Skeletal muscle cell (primary cell): ENCODE data around the gene SNX20.
A peak's percentile ranks its signal among the peaks of the same experiment; 100 is the strongest.

Experiments used
- DNase-seq: peaks from one replicate; pipeline ENCODE4 v3.0.0-alpha.2; 2010; ENCODE audit warnings: low read depth
- H3K4me3 ChIP-seq: 2 replicates; pipeline ENCODE4 v1.5.1; 2011; ENCODE audit warnings: low read depth, mild to moderate bottlenecking, control low read depth, low read length, moderate library complexity

SNX20 gene

GRCh38 chr16:50706250-50706649 is 25.1 kb upstream of the SNX20 start:
- H3K4me3 ChIP-seq: no peak overlapping the region
- DNase-seq: no peak

GRCh38 chr16:50705436-50706110 is 24.5 kb upstream of the SNX20 start:
- no peak for DNase-seq
- H3K4me3 ChIP-seq: no peak overlapping the region

GRCh38 chr16:50704245-50704644 is 23.1 kb upstream of the SNX20 start:
- DNase-seq: no peak

DNA sequence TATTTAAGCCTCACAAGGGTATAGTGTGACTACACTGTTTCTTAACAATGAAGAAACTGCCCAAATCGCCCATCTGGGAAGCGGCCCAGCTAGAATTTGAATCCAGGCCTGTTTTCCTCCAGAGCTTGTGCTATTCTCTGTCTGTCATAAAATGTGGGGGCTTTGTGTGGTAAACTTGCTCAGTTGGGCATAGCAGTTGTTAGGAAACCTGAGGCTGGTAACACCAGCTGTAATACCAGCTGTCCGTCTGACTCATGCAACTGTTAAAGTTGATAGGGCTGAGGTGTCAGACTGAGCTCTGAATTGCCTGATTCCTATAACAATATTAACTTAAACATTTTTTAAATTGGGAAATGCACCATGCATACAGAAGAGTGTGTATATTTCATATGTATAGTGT is 21.6 kb upstream of the SNX20 start:
- no peak overlapping the region for H3K4me3 ChIP-seq
- peak; percentile 29 for DNase-seq

More at GRCh38 chr16:50704245-50704644, 23.1 kb upstream of the SNX20 start:
- no peak overlapping the region for H3K4me3 ChIP-seq

DNA sequence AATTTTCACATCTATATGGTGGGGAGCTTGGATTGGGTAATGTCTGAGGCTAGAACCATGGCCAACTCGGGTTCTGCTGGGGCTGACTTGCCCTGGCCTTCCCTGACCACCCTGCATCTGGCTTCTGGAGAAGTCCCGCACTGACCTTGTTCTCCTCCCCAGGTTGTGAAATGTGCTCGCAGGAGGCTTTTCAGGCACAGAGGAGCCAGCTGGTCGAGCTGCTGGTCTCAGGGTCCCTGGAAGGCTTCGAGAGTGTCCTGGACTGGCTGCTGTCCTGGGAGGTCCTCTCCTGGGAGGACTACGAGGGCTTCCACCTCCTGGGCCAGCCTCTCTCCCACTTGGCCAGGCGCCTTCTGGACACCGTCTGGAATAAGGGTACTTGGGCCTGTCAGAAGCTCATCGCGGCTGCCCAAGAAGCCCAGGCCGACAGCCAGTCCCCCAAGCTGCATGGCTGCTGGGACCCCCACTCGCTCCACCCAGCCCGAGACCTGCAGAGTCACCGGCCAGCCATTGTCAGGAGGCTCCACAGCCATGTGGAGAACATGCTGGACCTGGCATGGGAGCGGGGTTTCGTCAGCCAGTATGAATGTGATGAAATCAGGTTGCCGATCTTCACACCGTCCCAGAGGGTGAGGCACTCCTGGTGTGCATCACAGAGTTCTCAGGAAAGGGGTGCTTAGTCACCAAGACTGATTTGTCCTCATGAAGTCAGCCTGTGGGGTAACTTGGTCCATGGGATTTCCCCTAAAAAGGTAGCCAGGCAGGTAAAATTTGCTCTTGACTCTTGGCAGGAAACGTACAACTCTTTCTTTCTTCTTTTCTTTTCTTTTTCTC is 18.4 kb upstream of the SNX20 start:
- no peak for DNase-seq
- H3K4me3 ChIP-seq: no peak overlapping the region

DNA sequence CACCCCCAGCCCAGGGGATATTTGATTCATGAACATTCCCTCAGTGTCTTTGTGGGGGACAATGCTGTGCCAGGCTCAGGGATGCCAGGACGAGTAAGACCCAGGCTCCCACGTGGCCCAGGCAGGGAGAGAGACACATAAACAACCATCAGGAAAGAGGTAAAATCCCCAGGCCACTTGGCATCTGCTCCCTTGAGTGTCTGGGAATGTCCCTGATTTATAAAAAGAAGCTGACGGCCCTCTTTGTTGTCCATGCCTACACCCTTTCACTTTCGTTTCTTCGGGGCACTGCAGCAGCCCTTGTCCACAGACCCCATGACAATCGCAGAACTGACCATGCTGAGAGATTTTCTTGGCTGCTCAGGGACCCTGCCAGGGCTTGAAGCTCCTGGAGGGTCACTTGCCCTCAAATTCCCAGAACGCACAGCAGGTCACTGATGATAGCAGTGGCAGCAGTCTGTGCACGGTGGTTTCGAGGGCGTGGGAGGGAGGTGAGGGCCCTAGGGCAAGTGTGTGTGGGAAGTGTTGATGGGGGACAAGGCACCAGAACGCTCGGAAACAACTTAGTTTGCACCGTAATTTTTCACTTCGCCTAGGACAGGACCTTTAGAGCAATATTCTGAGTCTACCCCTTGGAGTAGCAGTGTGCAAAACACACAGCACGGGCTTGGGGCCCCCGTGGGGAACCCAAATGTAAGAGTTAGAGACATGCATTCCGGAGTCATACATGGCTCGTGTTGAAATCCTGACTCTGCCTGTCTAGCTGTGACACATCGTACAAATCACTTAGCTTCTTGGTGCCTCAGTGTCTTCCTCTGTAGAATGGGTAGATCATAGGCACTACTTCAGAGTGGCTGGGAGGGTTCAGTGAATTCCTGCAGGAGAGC is 17.0 kb upstream of the SNX20 start:
- H3K4me3 ChIP-seq: peak overlapping the region; percentile 6
- DNase-seq: no peak

- no peak overlapping the region for H3K4me3 ChIP-seq
- no peak for DNase-seq
These were observed 16.3 kb upstream of the SNX20 start for GRCh38 chr16:50697421-50697715.

DNA sequence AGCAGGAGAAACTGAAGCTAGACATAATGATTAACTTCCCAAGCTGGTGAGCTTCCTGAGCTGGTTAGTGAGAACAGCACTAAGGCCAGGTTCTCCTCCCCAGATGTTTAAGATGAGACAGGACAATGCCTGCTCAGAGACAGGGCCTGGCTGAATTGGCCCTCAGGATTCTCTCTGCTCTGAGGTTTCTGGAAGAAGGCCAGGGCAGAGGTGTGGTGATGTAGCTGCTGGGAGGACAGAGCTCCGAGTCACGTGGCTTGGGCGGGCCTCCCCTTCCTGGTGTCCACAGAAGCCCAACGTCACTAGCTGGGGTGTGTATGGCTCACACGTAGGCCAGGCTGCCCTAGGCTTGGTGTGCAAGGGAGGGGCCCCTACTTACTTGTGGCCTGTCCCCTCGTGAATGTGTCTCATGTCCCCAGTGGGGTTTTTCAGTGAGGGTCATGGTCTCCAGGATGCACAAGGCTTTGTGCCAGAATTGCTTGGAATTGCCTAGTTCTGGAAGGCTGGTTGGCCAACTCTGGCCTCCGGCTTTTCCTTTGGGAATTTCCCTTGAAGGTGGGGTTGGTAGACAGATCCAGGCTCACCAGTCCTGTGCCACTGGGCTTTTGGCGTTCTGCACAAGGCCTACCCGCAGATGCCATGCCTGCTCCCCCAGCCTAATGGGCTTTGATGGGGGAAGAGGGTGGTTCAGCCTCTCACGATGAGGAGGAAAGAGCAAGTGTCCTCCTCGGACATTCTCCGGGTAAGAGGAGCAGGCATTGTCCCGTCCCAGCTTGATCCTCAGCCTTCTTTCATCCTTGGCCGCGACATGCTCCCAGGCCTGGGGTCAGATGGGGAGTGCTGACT is 15.7 kb upstream of the SNX20 start:
- no peak overlapping the region for H3K4me3 ChIP-seq
- DNase-seq: no peak

DNA sequence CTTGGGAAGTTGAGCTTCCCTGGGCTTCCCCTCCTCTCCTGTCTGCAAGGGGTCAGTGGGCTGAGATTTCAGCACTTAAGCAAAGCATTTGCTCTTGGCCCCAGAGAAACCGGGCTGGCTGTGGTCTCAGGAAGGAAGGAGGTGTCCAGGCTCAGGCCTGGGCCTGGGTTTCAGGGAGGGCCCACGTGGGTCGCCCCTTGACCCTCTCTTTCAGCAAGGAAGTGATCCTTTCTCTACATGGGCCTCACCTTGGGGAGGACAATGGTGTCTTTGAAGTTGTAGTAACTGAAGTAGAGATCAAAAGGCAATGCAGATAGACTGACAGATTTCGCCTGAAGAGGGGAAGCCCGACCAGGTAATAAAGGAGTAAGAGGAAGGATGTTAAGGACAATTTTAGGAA is 15.0 kb upstream of the SNX20 start:
- H3K4me3 ChIP-seq: no peak overlapping the region
- no peak for DNase-seq

DNA sequence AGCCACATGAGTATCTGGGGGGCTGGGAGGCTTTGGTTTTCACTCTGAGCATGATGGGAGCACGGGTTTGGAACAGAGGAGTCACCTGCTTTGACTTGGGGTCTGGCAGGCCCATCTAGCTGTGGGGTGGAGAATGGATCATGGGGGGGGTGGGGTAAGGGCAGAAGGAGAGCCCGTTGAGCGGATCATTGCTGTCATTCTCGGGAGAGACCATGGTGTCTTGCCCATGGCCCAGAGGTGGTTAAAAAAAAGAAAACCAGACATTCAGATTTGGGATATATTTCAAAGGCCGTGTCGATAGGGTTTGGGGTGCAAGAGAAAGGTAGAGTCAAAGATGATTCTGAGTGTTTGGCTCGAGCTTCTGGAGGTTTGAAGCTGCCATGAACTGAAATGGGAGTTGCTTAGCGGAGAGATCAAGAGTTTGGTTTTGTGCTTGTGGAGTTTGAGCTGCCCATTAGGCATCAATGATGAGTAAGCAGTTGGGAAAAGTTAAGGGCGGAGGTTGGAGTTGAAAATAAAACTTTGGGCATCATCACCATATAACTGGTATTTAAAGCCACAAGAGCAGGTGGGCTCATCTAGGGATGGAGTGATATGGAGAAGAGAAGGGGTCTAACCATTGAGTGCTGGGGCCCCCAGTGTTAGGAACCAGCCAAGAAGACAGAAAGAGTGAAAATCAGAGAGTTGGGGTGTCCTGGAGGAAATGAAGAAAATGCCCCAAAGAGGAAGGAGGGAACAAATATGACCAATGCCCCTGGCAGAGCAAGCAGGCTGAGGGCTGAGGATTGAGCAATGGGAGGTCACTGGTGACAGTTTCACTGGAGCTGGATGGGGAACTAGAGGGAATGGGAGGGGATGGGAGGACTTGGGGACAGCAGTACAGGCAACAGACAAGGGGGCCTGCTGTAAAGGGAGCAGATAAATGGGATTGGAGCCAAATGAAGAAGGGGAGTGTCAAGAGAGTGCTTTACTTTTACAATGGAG is 14.2 kb upstream of the SNX20 start:
- no peak overlapping the region for H3K4me3 ChIP-seq
- no peak for DNase-seq

- no peak overlapping the region for H3K4me3 ChIP-seq
- no peak for DNase-seq
These were observed 13.1 kb upstream of the SNX20 start for GRCh38 chr16:50694206-50694605.

DNA sequence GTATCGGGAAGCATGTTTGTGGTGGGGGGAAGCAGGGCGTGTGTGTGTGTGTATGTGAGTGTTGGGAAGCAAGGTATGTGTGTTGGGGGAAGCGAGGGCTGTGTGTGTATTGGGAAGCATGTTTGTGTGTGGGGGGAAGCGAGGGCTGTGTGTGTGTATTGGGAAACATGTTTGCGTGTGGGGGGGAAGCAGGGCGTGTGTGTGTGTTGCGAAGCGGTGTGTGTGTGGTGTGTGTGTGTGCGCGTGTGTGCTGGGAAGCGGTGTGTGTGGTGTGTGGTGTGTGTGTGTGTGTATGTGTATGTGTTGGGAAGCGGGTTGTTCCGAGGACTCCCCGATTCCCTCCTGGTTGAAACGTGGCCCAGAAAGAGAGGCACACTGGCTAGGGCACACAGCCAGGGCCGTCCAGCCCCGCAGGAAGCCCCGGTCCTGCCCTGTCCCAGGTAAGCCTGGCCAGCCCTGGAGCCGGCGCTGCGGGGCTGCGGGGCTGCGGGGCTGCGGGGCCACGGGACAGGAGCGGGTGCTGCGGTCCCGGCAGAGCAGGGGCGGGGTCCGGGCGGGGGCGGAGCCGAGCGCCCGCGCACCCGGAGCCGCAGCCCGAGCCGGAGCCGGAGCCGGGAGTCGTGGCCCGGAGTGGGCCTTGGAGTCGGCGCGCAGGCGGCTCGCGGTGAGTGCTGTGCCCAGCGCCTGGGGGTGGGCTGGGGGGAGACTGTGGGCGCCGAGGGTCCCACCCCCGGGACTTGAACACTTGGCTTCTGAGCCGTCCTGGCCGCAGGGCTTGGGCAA is 12.1 kb upstream of the SNX20 start, which contains the start of gene NOD2:
TSS of gene NOD2 (plus strand) at position 608 of the 783 bp plus-strand sequence. CDS start 5,890 bp downstream, outside the sequence.
- no peak for DNase-seq
- peak within 1 kb of the TSS; percentile 32 for H3K4me3 ChIP-seq

DNA sequence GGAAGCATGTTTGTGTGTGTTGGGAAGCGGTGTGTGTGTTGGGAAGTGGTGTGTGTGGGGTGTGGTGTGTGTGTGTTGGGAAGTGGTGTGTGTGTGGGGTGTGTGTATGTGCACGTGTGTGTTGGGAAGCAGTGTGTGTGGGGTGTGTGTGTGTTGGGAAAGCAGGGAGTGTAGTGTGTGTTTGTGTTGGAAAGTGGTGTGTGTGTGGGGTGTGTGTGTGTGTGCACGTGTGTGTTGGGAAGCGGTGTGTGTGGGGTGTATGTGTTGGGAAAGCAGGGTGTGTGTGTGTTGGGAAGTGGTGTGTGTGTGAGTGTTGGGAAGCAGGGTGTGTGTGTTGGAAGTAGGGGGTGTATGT is 11.5 kb upstream of the SNX20 start:
- no peak overlapping the region for H3K4me3 ChIP-seq
- no peak for DNase-seq

GRCh38 chr16:50690177-50690576 is 9.1 kb upstream of the SNX20 start:
- DNase-seq: no peak
- H3K4me3 ChIP-seq: no peak overlapping the region

DNA sequence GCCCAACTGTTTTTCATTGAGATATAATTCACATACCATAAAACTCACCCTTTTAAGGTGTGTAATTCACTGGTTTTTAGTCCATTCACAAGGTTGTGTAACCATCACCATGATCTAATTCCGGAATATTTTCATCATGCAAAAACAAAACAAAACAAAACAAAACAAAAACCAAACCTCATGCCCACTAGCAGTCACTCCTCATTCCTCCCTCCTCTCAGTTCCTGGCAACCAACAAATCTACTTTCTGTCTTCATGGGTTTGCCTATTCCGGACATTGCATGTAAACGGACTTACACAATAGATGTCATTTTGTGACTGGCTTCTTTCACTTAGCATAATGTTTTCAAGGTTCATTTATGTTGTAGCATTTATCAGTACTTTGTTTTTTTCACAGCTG is 7.8 kb upstream of the SNX20 start:
- DNase-seq: no peak
- no peak overlapping the region for H3K4me3 ChIP-seq

DNA sequence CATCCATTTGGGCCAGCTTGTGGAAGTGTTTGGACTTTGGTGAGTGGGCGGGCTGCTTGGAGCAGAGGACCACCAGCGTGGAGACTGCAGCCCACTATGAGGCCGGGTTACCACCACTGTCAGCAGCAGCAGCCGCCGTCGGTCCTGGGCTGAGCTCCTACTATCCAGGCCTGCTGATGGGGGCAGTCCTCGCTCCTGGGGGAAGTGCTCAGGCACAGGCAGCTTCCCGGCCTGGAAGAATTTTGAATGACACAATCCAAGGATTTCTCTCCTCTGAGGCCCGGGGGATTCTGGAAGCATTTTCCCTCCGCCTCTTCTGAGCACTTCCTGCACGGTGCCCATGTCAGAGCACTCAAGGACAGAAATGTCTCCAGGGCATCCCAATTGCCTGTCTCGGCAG is 7.0 kb upstream of the SNX20 start:
- no peak overlapping the region for H3K4me3 ChIP-seq
- no peak for DNase-seq

GRCh38 chr16:50685462-50686063 is 4.5 kb upstream of the SNX20 start:
- DNase-seq: no peak
- no peak overlapping the region for H3K4me3 ChIP-seq
